PC-9 (cell line): ENCODE results near the gene ABCC3. TPM values are rescaled to one million over a fixed set of nuclear protein-coding genes. Genes with fewer than 3 reads are reported as not detected.

Experiments
- BruUV-seq: library from RNA; stranded (reverse); fragments of 400-500 nt; replicated peaks from 2 replicates; lab custom pipeline; 2021; lab: Mats Ljungman, UMichigan
- CTCF ChIA-PET: fragments of 300-600 bp; sonication (Branson Sonifier 250); formaldehyde crosslinking; loops from one replicate; lab custom pipeline; 2022; ENCODE audit warnings: antibody characterized with exemption; lab: Charles Lee
- POLR2A ChIA-PET: fragments of 300-600 bp; sonication (Branson Sonifier 250); formaldehyde crosslinking; loops from one replicate; lab custom pipeline; 2022; ENCODE audit warnings: antibody characterized with exemption; ENCODE audit not compliant: unreplicated experiment; lab: Charles Lee
- DNase-seq, 2 experiments: peaks; one replicate each; pipeline versions ENCODE4 v3.0.0 to v3.0.0-alpha.2; 2015 to 2022; ENCODE audit warnings: mixed read lengths in 1 of 2
- H2AFZ ChIP-seq: fragments of 200-600 bp; sonication (generic); 2 replicates; pipeline ENCODE4 v1.8.1; 2017; ENCODE audit warnings: antibody characterized with exemption
- H3F3A ChIP-seq: fragments of 200-600 bp; sonication (generic); 2 replicates; pipeline ENCODE4 v1.8.1; 2017; ENCODE audit warnings: antibody characterized with exemption, mild to moderate bottlenecking, low read depth; ENCODE audit not compliant: insufficient read depth
- H3K27ac ChIP-seq: fragments of 200-600 bp; sonication (generic); 2 replicates; pipeline ENCODE4 v1.6.1; 2016; ENCODE audit warnings: mixed run types
- H3K27me3 ChIP-seq: fragments of 200-600 bp; sonication (generic); 2 replicates; pipeline ENCODE4 v1.6.1; 2016; ENCODE audit warnings: low read depth, mixed run types; ENCODE audit not compliant: insufficient read depth
- H3K36me3 ChIP-seq: fragments of 200-600 bp; sonication (generic); 2 replicates; pipeline ENCODE4 v1.6.1; 2016; ENCODE audit warnings: low read depth, mixed run types
- H3K4me1 ChIP-seq: fragments of 200-600 bp; sonication (generic); replicated peaks from 2 replicates; pipeline ENCODE4 v1.6.1; 2016; ENCODE audit warnings: mixed run types; ENCODE audit not compliant: insufficient read depth
- H3K4me2 ChIP-seq: fragments of 200-600 bp; sonication (generic); 2 replicates; pipeline ENCODE4 v1.6.1; 2017; ENCODE audit warnings: mixed run types
- H3K4me3 ChIP-seq: fragments of 200-600 bp; sonication (generic); 2 replicates; pipeline ENCODE4 v1.6.1; 2016; ENCODE audit warnings: mixed run types
- H3K79me2 ChIP-seq: fragments of 200-600 bp; sonication (generic); 2 replicates; pipeline ENCODE4 v1.6.1; 2017; ENCODE audit warnings: low read depth, mixed run types
- H3K9me2 ChIP-seq: fragments of 200-600 bp; sonication (generic); 2 replicates; pipeline ENCODE4 v1.8.1; 2017; ENCODE audit warnings: mild to moderate bottlenecking; ENCODE audit not compliant: insufficient read depth
- H3K9me3 ChIP-seq: fragments of 200-600 bp; sonication (generic); 2 replicates; pipeline ENCODE4 v1.8.1; 2016; ENCODE audit warnings: low read depth; ENCODE audit not compliant: insufficient read depth
- H4K20me1 ChIP-seq: fragments of 200-600 bp; sonication (generic); 2 replicates; pipeline ENCODE4 v1.8.1; 2017; ENCODE audit not compliant: insufficient read depth
- CTCF ChIP-seq: fragments of 200-600 bp; sonication (generic); conservative IDR thresholded peaks from 2 replicates; pipeline ENCODE4 v1.6.1; 2017; ENCODE audit warnings: mixed run types, antibody characterized with exemption, mild to moderate bottlenecking, moderate library complexity
- EZH2 ChIP-seq: fragments of 200-600 bp; sonication (generic); IDR thresholded peaks from 2 replicates; pipeline ENCODE4 v1.8.0; 2017; ENCODE audit warnings: antibody characterized with exemption, low read depth
- intact Hi-C: fragments of 100-400 bp; cut with micrococcal nuclease; formaldehyde crosslinking; loops from one replicate; pipeline ENCODE4 v1.10.0; 2022; ENCODE audit not compliant: unreplicated experiment
- total RNA-seq: library from RNA; stranded (reverse); gene quantifications from 2 replicates; pipeline ENCODE4 v1.2.3, GENCODE V29; 2021

Gene ABCC3
- total RNA-seq, 1 experiment from 2014 or later = 221 TPM

GRCh38 chr17:50656509-50656908, 21.8 kb downstream of the ABCC3 start:
- Histone ChIP-seq H3K4me3 (no peak overlapping the region), H3K27ac (peak overlapping the region; percentile 97; the same call in 1 of the 2 replicates), H3K4me1 (peaks cover 60% of the 10 kb centered on the region), H3K9me3 (no peaks in the 10 kb centered on the region), H3K36me3 (peaks cover 26% of the 10 kb centered on the region), H4K20me1 (no peaks in the 10 kb centered on the region), H3K4me2 (no peak overlapping the region), H2AFZ (no peak overlapping the region), H3K27me3 (no peaks in the 10 kb centered on the region), H3K79me2 (peaks cover 42% of the 10 kb centered on the region; the same call in 1 of the 2 replicates), H3F3A (peaks cover 81% of the 10 kb centered on the region), H3K9me2 (no peaks in the 10 kb centered on the region)
- no peak for TF ChIP-seq CTCF
- TF ChIP-seq EZH2 = no peak
- POLR2A ChIA-PET = no interaction called here
- no TSS peak for BruUV-seq
- intact Hi-C loops = no loop called here
- DNase-seq = no peak
- CTCF ChIA-PET = no interaction called here

DNA sequence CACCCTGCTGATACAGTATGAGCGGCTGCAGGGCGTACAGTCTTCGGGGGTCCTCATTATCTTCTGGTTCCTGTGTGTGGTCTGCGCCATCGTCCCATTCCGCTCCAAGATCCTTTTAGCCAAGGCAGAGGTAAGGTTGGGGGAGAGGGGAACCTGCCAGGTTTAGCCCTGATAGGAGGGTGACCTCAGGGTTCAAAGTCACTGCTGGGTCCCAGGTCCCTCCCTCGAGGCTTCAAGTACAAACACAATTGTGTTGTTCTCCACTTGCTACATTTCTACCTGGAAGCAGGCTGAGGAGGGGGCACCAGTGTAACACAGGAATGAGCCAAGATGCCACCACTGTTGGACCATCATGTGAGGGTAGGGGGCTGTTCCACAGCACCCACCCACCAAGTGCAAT, 22.4 kb downstream of the ABCC3 start:
- ChIA-PET POLR2A (no interaction called here), CTCF (no interaction called here)
- BruUV-seq = no TSS peak
- H3K36me3 ChIP-seq = peaks cover 20% of the 10 kb centered on the region
- H3K27ac ChIP-seq = peak overlapping the region; percentile 97
- intact Hi-C loops = no loop called here
- peaks cover 64% of the 10 kb centered on the region for H3K4me1 ChIP-seq
- no peaks in the 10 kb centered on the region for H4K20me1 ChIP-seq
- H3K9me2 ChIP-seq = no peaks in the 10 kb centered on the region
- H3F3A ChIP-seq = peaks cover 81% of the 10 kb centered on the region
- no peak overlapping the region for H3K4me3 ChIP-seq
- H3K27me3 ChIP-seq = no peaks in the 10 kb centered on the region
- no peak for TF ChIP-seq EZH2
- TF ChIP-seq CTCF = no peak
- no peak overlapping the region for H2AFZ ChIP-seq
- peaks cover 37% of the 10 kb centered on the region; the same call in 1 of the 2 replicates for H3K79me2 ChIP-seq
- H3K9me3 ChIP-seq = no peaks in the 10 kb centered on the region
- H3K4me2 ChIP-seq = no peak overlapping the region
- no peak for DNase-seq

GRCh38 chr17:50657627-50658026, 22.9 kb downstream of the ABCC3 start:
- Histone ChIP-seq H3K4me1 (peaks cover 70% of the 10 kb centered on the region), H3K4me3 (no peak overlapping the region), H3K9me3 (no peaks in the 10 kb centered on the region), H4K20me1 (no peaks in the 10 kb centered on the region), H3K36me3 (peaks cover 14% of the 10 kb centered on the region), H3F3A (peaks cover 81% of the 10 kb centered on the region), H3K79me2 (peaks cover 37% of the 10 kb centered on the region; the same call in 1 of the 2 replicates), H3K4me2 (no peak overlapping the region), H2AFZ (no peak overlapping the region), H3K27ac (peak overlapping the region; percentile 97), H3K27me3 (no peaks in the 10 kb centered on the region), H3K9me2 (no peaks in the 10 kb centered on the region)
- DNase-seq = no peak
- POLR2A ChIA-PET = no interaction called here
- CTCF ChIA-PET = interaction anchor here (0.6 kb wide), 1 partner anchor 22 kb away, joined by 4 read pairs; no protein-coding TSS in a partner anchor
- intact Hi-C loops = no loop called here
- TF ChIP-seq CTCF (no peak), EZH2 (no peak)
- BruUV-seq = no TSS peak
